GM21447 (cell line): ENCODE measurements around the gene PRDM7.
A peak's percentile ranks its signal among the peaks of the same experiment; 100 is the strongest.
"Not testable (repeated sequence)": the region's sequence is repeated elsewhere in the genome, so short reads cannot be mapped to it uniquely, and the experiment has no call there.

Source experiments
- ATAC-seq: cut with Tn5 transposase; IDR thresholded peaks from one replicate; pipeline ENCODE4 v1.9.1; 2021; ENCODE audit not compliant: unreplicated experiment

Gene PRDM7

GRCh38 chr16:90077240-90077756, at the start of gene PRDM7:
Gene PRDM7, minus strand, starts transcription at chr16:90077331. Its CDS starts 1,421 bp downstream, at chr16:90075910.
- peak; percentile 93 for ATAC-seq

DNA sequence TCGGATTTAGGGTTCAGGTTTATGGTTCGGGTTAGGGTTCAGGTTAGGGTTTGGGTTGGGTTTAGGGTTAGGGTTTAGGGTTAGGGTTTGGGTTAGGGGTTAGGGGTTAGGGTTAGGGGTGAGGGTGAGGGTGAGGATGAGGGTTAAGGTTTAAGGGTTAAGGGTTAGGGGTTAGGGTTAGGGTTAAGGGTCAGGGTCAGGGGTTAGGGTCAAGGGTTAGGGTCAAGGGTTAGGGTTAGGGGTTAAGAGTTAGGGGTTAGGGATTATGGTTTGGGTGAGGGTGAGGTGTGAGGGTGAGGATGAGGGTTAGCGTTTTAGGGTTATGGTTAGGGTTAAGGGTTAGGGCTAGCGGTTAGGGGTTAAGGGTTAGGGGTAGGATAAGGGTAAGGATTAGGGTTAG, 44.7 kb upstream of the PRDM7 start:
- not testable (repeated sequence) for ATAC-seq

DNA sequence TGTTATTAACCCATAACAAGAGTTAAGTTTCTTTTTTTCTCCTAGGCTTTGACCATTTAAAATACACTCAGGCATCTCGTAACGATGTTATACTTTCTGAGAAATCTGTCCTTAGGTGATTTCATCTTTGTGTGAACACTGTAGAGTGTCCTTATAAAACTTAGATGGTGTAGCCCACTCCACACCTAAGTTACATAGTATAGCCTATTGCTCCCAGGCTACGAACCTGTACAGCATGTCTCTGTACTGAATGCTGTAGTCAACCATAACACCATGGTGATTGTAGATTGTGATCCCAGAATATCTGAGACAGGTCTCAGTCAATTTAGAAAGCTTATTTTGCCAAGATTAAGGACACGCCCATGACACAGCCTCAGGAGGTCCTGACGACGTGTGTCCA, 30.5 kb upstream of the PRDM7 start:
- ATAC-seq, result not testable (repeated sequence)

GRCh38 chr16:90107060-90107459, 29.9 kb upstream of the PRDM7 start:
- not testable (repeated sequence) for ATAC-seq

- ATAC-seq, result peak; percentile 75
These were observed 29.1 kb upstream of the PRDM7 start for GRCh38 chr16:90106271-90106670.

- not testable (repeated sequence) for ATAC-seq
These were observed 27.6 kb upstream of the PRDM7 start for GRCh38 chr16:90104725-90105124.

- ATAC-seq, result not testable (repeated sequence)
These were observed 25.2 kb upstream of the PRDM7 start for GRCh38 chr16:90102086-90102884.

DNA sequence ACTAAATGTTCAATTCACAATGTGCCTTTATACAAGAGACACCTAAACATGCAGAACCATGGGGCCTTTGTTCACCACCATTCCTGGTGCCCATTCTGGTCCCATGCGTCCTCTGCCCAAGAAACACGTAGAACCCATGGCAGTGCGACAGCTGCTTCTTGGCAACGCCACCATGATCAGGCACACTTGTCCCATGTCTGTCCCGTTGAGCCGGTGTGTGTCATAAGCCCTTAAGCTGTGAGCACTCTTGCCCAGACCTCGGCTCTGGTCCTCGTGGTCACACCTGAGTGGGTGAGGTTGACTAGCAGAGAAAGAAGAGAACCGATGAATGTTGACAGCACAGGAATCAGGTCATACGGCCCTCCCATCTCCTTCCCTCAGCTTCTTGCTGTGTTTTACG, 24.2 kb upstream of the PRDM7 start:
- ATAC-seq, result not testable (repeated sequence)

DNA sequence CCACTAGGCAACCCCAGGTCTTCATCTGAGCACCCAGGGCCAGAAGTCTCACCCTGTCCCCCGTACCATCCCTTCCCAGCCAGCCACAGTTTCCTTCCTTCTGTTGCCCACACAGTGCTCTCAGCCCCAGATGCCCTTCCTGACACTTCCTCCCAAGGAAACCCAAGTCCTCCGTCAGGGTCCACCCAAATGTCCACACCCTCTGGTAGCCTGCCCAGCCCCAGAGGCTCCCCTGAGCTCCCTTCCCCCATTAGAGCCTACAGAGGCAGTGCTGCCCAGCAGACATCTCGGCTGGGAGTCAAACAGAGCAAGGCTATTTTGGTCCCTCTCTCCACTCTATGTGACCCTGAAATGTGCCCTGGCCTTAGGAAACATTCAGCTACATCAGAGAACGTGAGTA, 23.7 kb upstream of the PRDM7 start:
- not testable (repeated sequence) for ATAC-seq

GRCh38 chr16:90100229-90100628, 23.1 kb upstream of the PRDM7 start:
- not testable (repeated sequence) for ATAC-seq

DNA sequence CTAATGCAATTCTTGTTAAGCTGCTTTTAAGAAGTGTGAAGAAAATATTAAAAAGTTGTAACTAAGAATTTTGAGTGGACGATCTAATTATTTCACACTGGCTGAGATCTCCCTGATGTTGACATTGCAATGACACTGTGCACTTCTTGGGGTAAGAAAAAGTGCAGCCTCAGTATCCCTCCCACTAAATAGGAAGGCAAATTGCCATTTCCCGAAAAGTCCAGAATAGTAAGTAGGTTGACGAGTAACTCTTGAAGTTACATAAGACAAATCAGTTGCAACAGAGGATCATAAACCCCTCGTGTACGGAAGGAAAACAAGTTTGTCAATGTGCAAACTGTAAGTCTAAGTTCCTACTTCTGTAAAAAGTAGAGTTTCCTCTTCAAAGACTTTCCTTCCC, 21.8 kb upstream of the PRDM7 start:
- ATAC-seq, result not testable (repeated sequence)

DNA sequence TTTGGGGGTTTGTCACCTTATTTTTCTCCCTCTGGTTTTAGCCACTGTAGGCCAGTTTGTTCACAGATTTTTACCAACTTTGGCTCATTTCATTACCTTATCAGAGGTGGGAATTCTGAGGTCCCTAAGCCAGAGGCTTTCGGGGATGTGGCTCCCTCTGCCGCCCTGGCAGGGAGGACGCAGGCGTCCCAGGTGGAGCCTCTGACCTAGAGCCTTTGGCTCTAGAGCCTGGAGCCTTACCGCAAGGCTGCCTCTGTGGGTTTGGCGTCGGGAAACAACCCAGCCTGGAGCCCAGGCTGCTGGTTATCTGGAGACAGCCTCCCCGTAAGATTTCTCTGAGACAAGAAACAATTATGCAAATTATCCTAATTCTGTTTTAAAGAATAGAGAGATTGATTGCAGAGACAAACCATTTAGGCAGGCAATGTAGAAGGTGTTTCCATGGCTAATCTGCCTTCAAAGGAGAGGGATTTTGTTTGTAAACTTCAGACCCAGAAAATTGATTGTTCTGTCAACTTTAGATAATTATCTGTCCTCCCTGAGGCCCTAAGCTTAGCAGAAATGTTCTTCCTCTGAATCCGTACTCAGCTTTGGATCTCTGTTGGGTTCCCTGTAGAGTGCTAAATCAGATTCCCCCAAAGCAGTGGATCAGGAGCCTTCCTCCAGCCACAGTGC, 20.0 kb upstream of the PRDM7 start:
- not testable (repeated sequence) for ATAC-seq

- not testable (repeated sequence) for ATAC-seq
These were observed 17.7 kb upstream of the PRDM7 start for GRCh38 chr16:90094791-90095190.

DNA sequence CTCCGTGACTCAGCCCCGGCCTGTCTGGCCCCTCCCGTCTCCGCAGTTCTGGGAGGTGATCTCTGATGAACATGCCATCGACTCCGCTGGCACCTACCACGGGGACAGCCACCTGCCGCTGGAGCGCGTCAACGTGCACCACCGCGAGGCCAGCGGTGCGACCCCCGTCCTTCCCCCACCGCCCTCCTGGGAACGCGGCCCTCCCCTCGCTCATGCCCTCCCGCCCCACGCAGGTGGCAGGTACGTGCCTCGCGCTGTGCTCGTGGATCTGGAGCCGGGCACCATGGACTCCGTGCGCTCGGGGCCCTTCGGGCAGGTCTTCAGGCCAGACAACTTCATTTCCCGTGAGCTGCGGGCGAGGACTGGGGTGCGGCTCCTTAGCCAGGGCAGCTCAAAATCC, 17.2 kb upstream of the PRDM7 start:
- ATAC-seq, result not testable (repeated sequence)

DNA sequence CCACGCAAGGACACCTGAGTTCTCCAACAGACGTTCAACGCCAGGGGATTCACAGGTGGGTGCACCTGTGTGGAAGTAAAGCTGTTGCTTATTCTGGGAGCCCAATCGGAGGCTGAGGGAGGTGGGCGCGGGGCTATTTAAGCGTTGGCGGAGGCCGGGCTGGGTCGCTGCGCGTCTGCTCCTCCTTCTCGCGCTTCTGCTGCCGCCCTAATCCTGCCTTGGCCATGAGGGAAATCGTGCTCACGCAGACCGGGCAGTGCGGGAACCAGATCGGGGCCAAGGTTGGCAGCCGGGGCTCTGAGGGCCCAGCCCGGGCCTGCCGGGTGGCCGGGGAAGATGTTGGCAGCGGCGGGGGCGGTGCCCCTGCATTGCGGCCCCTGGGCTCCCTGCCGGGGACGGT, 16.7 kb upstream of the PRDM7 start:
- not testable (repeated sequence) for ATAC-seq

- ATAC-seq, result not testable (repeated sequence)
These were observed 15.7 kb upstream of the PRDM7 start for GRCh38 chr16:90092781-90093180.

- ATAC-seq, result no peak
These were observed 7.3 kb upstream of the PRDM7 start for GRCh38 chr16:90084215-90084950.

DNA sequence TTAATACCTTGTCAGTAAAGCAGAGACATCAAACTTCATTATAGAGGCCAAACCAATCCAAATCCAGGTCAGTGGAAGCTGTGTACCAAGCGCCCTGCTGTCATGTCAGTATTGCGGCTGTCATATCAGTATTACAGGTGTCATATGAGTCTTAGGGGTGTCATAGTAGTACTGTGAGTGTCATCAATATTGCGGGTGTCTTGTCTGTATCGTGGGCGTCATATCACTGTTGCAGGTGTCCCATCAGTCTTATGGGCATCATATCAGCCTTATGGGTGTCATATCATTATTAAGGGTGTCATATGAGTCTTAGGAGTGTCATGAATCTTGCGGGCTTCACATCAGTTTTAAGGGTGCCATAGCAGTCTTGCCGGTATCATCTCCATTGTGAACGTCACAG, 6.0 kb upstream of the PRDM7 start:
- no peak for ATAC-seq

- no peak for ATAC-seq
These were observed 4.5 kb upstream of the PRDM7 start for GRCh38 chr16:90081606-90081970.

DNA sequence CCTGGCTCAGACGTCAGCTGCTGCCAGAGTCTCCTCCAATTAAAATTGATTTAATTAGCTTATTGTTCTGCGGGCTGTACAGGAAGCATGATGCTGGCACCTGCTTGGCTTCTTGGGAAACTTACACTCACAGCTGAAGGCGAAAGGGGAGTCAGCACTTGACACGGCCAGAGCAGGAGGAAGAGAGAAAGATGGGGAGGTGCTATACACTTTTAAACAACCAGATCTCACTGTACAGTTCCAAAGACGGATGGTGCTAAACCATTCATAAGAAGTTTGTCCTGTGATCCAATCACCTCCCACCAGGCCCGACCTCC, 1.4 kb upstream of the PRDM7 start:
- ATAC-seq, result no peak

GRCh38 chr16:90077757-90078578, 837 bp upstream of the PRDM7 start:
- peak; percentile 38 for ATAC-seq
